H1 (cell line): Measurements from ENCODE around the gene SLC38A10. TPM values are rescaled to one million over a fixed set of nuclear protein-coding genes. Genes with fewer than 3 reads are reported as not detected.

Source experiments
- TAF7 ChIP-seq: optimal IDR thresholded peaks from 2 replicates; pipeline ENCODE3; 2011; ENCODE audit warnings: low read depth, mild to moderate bottlenecking, inconsistent platforms, low read length, moderate library complexity, borderline replicate concordance
- TBP ChIP-seq: IDR thresholded peaks from 2 replicates; pipeline ENCODE4 v1.6.1; 2011; ENCODE audit warnings: low read depth, low read length, improper control_type of control experiment
- polyA plus RNA-seq, 7 experiments: library from polyadenylated mRNA; depleted of rRNA in 3 of 7; stranded (reverse) in 5 of 7; unstranded in 2 of 7; fragments of >200 nt in 5 of 7; fragments of 200-250 nt in 2 of 7; gene quantifications; 1 replicate in 5 of 7; 2 replicates in 1 of 7; 4 replicates in 1 of 7; pipeline versions ENCODE4 v1.2.1 to v1.2.3, GENCODE V29; 2011 to 2013; ENCODE audit warnings: missing spikeins in 2 of 7, mixed read lengths in 2 of 7
- total RNA-seq: library from RNA; stranded (reverse); fragmentation: NEBNext Ultra II Directional; extraction: Animal tissue kit (Norgen Biotek cat#: 25700); gene quantifications from 2 replicates; pipeline ENCODE4 v1.2.1, GENCODE V29; 2021
- TF ChIP-seq, protein P1 (sequence below): fragments of 300-600 bp; sonication (generic); IDR thresholded peaks from 2 replicates; pipeline ENCODE4 v1.7.1; 2012; ENCODE audit warnings: low read length, moderate library complexity, mild to moderate bottlenecking, inconsistent platforms; ENCODE audit not compliant: insufficient replicate concordance

The SLC38A10 gene
- total and polyA plus RNA-seq, 2 of the 8 experiments (the other 6 are each of a cell fraction or from before 2014, with no cell fraction given) = 26.4 to 41.0 TPM

DNA sequence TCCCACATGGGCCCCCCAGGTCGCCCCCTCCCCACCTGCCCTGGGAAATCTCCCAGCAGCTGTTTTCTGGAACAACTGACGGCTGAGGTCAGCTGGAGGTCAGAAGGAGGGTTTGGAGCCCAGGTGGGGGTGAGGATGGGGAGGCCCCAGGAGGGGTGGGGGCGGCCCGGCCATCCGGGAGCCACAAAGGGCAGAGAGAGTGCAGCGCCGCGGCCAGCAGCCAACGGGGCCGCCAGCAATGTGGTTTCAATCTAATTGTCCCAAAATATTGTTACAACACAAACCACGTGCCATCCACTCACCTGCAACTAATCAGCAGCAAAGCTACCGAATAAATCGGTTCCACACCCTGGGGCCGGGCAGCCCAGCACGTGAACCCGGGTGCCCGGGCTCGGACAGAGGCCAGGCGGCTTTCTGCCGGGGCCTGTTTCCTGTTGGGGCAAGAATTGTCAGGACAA, 28.3 kb upstream of the SLC38A10 start (continued):
- TF ChIP-seq, protein P1, sequence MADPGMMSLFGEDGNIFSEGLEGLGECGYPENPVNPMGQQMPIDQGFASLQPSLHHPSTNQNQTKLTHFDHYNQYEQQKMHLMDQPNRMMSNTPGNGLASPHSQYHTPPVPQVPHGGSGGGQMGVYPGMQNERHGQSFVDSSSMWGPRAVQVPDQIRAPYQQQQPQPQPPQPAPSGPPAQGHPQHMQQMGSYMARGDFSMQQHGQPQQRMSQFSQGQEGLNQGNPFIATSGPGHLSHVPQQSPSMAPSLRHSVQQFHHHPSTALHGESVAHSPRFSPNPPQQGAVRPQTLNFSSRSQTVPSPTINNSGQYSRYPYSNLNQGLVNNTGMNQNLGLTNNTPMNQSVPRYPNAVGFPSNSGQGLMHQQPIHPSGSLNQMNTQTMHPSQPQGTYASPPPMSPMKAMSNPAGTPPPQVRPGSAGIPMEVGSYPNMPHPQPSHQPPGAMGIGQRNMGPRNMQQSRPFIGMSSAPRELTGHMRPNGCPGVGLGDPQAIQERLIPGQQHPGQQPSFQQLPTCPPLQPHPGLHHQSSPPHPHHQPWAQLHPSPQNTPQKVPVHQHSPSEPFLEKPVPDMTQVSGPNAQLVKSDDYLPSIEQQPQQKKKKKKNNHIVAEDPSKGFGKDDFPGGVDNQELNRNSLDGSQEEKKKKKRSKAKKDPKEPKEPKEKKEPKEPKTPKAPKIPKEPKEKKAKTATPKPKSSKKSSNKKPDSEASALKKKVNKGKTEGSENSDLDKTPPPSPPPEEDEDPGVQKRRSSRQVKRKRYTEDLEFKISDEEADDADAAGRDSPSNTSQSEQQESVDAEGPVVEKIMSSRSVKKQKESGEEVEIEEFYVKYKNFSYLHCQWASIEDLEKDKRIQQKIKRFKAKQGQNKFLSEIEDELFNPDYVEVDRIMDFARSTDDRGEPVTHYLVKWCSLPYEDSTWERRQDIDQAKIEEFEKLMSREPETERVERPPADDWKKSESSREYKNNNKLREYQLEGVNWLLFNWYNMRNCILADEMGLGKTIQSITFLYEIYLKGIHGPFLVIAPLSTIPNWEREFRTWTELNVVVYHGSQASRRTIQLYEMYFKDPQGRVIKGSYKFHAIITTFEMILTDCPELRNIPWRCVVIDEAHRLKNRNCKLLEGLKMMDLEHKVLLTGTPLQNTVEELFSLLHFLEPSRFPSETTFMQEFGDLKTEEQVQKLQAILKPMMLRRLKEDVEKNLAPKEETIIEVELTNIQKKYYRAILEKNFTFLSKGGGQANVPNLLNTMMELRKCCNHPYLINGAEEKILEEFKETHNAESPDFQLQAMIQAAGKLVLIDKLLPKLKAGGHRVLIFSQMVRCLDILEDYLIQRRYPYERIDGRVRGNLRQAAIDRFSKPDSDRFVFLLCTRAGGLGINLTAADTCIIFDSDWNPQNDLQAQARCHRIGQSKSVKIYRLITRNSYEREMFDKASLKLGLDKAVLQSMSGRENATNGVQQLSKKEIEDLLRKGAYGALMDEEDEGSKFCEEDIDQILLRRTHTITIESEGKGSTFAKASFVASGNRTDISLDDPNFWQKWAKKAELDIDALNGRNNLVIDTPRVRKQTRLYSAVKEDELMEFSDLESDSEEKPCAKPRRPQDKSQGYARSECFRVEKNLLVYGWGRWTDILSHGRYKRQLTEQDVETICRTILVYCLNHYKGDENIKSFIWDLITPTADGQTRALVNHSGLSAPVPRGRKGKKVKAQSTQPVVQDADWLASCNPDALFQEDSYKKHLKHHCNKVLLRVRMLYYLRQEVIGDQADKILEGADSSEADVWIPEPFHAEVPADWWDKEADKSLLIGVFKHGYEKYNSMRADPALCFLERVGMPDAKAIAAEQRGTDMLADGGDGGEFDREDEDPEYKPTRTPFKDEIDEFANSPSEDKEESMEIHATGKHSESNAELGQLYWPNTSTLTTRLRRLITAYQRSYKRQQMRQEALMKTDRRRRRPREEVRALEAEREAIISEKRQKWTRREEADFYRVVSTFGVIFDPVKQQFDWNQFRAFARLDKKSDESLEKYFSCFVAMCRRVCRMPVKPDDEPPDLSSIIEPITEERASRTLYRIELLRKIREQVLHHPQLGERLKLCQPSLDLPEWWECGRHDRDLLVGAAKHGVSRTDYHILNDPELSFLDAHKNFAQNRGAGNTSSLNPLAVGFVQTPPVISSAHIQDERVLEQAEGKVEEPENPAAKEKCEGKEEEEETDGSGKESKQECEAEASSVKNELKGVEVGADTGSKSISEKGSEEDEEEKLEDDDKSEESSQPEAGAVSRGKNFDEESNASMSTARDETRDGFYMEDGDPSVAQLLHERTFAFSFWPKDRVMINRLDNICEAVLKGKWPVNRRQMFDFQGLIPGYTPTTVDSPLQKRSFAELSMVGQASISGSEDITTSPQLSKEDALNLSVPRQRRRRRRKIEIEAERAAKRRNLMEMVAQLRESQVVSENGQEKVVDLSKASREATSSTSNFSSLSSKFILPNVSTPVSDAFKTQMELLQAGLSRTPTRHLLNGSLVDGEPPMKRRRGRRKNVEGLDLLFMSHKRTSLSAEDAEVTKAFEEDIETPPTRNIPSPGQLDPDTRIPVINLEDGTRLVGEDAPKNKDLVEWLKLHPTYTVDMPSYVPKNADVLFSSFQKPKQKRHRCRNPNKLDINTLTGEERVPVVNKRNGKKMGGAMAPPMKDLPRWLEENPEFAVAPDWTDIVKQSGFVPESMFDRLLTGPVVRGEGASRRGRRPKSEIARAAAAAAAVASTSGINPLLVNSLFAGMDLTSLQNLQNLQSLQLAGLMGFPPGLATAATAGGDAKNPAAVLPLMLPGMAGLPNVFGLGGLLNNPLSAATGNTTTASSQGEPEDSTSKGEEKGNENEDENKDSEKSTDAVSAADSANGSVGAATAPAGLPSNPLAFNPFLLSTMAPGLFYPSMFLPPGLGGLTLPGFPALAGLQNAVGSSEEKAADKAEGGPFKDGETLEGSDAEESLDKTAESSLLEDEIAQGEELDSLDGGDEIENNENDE = no peak
- no peak for TF ChIP-seq TAF7
- no peak for TF ChIP-seq TBP
- TF ChIP-seq, all 59 proteins: peak for 0
